ENCODE data around the gene SLC25A45. TPM values are rescaled to one million over a fixed set of nuclear protein-coding genes. Genes with fewer than 3 reads are reported as not detected.

The SLC25A45 gene
- total RNA-seq, 2 donors from 2014 or later: 11.7 to 13.3 TPM

- TF ChIP-seq POLR2AphosphoS5 (IDR thresholded peaks at IDR 0.05) (no peak), CTCF (IDR thresholded peaks at IDR 0.05) (no peak), POLR2A (IDR thresholded peaks at IDR 0.05) (no peak)
- Histone ChIP-seq H3K36me3 (peaks cover 0 to 18% of the 10 kb centered on the region in 2 donors), H3K4me3 (no peak overlapping the region), H3K27me3 (replicated peaks; ENCODE audit: insufficient read depth) (no peaks in the 10 kb centered on the region), H3K4me1 (replicated peaks) (peaks cover 3% of the 10 kb centered on the region), H3K27ac (no peak overlapping the region), H3K9me3 (no peaks in the 10 kb centered on the region)
- DNase-seq (ENCODE audit: low spot score): no peak
- whole genome bisulfite sequencing: 87% methylated on average over 15 of the region's 15 CpGs
- intact Hi-C loops (cut with DNase I): no loop called here
These were observed 13.6 kb upstream of the SLC25A45 start for GRCh38 chr11:65395961-65396530.

GRCh38 chr11:65394125-65394536, 11.7 kb upstream of the SLC25A45 start:
- 92% methylated on average over 15 of the region's 20 CpGs for WGBS
- no peak for DNase-seq (ENCODE audit: low spot score)
- TF ChIP-seq POLR2A (IDR thresholded peaks at IDR 0.05): no peak
- no peak for TF ChIP-seq POLR2AphosphoS5 (IDR thresholded peaks at IDR 0.05)
- TF ChIP-seq CTCF (IDR thresholded peaks at IDR 0.05): no peak
- Histone ChIP-seq H3K9me3 (no peaks in the 10 kb centered on the region), H3K4me1 (replicated peaks) (peaks cover 8% of the 10 kb centered on the region), H3K27me3 (replicated peaks; ENCODE audit: insufficient read depth) (no peaks in the 10 kb centered on the region), H3K27ac (no peak overlapping the region), H3K36me3 (no peaks in the 10 kb centered on the region), H3K4me3 (no peak overlapping the region)
- intact Hi-C loops (cut with DNase I): no loop called here

- TF ChIP-seq CTCF (IDR thresholded peaks at IDR 0.05): no peak
- H3K27me3 ChIP-seq (replicated peaks; ENCODE audit: insufficient read depth): no peaks in the 10 kb centered on the region
- no peak overlapping the region for H3K27ac ChIP-seq
- DNase-seq (ENCODE audit: low spot score): no peak
- intact Hi-C loops (cut with DNase I): no loop called here
- no peak overlapping the region for H3K4me3 ChIP-seq
- WGBS: 86% methylated on average over 17 of the region's 17 CpGs
- no peaks in the 10 kb centered on the region for H3K36me3 ChIP-seq
- peaks cover 8% of the 10 kb centered on the region for H3K4me1 ChIP-seq (replicated peaks)
- no peaks in the 10 kb centered on the region for H3K9me3 ChIP-seq
These were observed 11.2 kb upstream of the SLC25A45 start for GRCh38 chr11:65393513-65394079.

GRCh38 chr11:65392899-65393298, 10.5 kb upstream of the SLC25A45 start:
- TF ChIP-seq CTCF (IDR thresholded peaks at IDR 0.05) (no peak), POLR2AphosphoS5 (IDR thresholded peaks at IDR 0.05) (no peak), POLR2A (IDR thresholded peaks at IDR 0.05) (no peak)
- 88% methylated on average over 5 of the region's 5 CpGs for WGBS
- Histone ChIP-seq H3K36me3 (no peaks in the 10 kb centered on the region), H3K4me1 (replicated peaks) (peaks cover 8% of the 10 kb centered on the region), H3K27ac (no peak overlapping the region), H3K9me3 (no peaks in the 10 kb centered on the region), H3K4me3 (no peak overlapping the region), H3K27me3 (replicated peaks; ENCODE audit: insufficient read depth) (no peaks in the 10 kb centered on the region)
- intact Hi-C loops (cut with DNase I): no loop called here
- DNase-seq (ENCODE audit: low spot score): no peak

GRCh38 chr11:65392186-65392829, 9.9 kb upstream of the SLC25A45 start:
- 88% methylated on average over 13 of the region's 13 CpGs for whole genome bisulfite sequencing
- no peaks in the 10 kb centered on the region for H3K36me3 ChIP-seq
- H3K4me3 ChIP-seq: no peak overlapping the region
- H3K9me3 ChIP-seq: no peaks in the 10 kb centered on the region
- H3K27ac ChIP-seq: no peak overlapping the region
- no peak for DNase-seq (ENCODE audit: low spot score)
- no peak for TF ChIP-seq POLR2A (IDR thresholded peaks at IDR 0.05)
- no peak for TF ChIP-seq POLR2AphosphoS5 (IDR thresholded peaks at IDR 0.05)
- TF ChIP-seq CTCF (IDR thresholded peaks at IDR 0.05): no peak
- intact Hi-C loops (cut with DNase I): no loop called here
- H3K27me3 ChIP-seq (replicated peaks; ENCODE audit: insufficient read depth): no peaks in the 10 kb centered on the region
- H3K4me1 ChIP-seq (replicated peaks): peaks cover 12% of the 10 kb centered on the region
